ENCODE results near the gene GSTM5.

GRCh38 chr1:109726007-109726406 lies 14.0 kb downstream of the GSTM5 start:
- no peak for TF ChIP-seq POLR2A (IDR thresholded peaks at IDR 0.05; ENCODE audit: low read depth, low read length)
- no peak for TF ChIP-seq EZH2 (IDR thresholded peaks at IDR 0.05; ENCODE audit: borderline replicate concordance, low read depth, low read length, severe bottlenecking)
